ENCODE data around the gene C1orf185. TPM values are rescaled to one million over a fixed set of nuclear protein-coding genes. Genes with fewer than 3 reads are reported as not detected.

The C1orf185 gene
- total RNA-seq, result not detected
- long read RNA-seq, result 0 reads

DNA sequence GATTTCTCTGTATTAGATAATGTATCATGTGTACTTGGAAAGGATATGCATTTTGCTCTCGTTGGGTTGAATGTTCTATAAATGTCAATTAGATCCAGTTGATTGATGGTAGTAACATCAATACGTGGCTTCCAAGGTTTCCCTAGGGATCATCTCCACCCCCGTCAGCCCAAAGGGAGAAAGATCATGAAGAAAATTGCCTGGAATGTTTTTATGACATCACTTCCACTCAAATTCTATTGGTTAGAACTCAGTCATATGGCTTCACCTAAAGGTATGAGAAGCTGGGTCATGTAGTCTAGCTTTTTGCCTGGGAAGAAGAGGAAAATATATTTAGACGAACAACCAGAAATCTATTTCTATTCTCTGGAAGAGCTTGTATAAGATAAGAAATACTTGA lies at the start of gene C1orf185:
C1orf185 (plus strand) TSS at position 253 of the 400 bp plus-strand sequence; CDS start at position 259, 6 bp downstream.
- DNase-seq (ENCODE audit: low spot score), result no peak

DNA sequence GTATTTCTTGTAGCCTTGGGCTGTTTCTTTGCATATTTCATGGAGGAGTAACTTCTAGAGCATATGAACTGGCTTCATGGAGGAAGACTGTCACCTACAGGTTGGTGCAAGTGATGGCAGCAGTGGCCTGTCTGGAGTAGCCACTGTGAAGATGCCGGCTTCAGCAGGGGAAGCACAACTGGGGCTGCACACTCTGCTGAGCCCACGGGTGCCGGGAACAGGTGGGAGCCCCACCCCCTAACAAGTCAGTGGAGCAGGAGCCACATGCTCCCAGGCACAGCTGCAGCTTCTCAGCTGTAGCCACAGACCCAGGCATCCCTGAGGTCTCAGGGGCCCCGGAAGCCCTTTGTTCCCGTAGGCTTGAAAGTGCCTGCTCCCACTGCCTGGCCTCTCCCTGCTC lies 43.2 kb upstream of the C1orf185 start:
- DNase-seq (ENCODE audit: low spot score), result no peak
- intact Hi-C loops (cut with DNase I), result no loop called here

More for the DNA sequence above, at the start of gene C1orf185:
- intact Hi-C loops (cut with DNase I), result no loop called here

DNA sequence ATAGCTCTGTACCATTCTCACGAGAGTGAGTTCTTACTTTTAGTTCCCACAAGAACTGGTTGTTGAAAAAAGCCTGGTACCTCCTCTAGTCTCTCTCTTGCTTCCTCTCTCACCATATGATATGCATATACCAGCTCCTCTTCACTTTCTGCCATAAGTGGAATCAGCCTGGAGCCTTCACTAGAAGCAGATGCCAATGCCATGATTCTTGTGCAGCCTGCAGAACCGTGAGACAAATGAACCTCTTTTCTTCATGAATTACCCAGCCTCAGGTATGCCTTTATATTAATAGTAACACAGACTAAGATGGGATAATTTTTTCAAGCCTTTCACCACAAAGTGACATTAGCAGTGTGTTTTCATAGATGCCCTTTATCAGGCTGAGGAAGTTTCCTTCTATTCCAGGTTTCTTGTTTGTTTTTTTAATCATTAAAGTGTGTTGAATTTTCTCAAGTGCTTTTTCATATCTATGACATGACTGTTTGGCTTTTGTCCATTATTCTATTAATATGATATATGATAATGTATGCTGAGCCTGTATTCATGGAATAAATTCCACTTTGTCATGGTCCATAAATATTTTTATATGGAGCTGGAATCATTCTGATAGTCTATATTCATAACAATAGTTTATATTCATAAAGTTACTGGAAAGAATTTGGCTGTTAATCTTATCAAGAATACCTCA lies 40.7 kb upstream of the C1orf185 start:
- DNase-seq (ENCODE audit: low spot score), result no peak
- intact Hi-C loops (cut with DNase I), result no loop called here

DNA sequence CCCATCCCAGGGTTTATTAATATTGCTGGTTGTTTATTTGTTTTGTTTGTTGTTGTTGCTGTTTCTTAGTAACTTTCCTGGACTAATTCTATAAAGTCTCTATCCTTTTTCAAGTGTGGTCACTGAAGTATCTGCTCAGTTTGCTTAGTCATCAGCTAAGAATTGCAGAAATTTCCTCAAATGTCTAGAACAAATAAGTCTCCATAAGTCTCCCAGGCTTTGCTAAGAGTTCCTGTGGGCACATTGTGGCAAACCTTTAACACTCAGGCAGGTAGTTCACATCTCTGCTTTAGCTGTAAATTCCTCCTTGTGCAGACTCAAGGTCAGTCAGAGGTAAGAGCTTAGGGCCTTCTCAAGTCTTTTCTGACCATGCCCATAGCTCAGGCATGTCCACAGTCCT lies 38.9 kb upstream of the C1orf185 start:
- no peak for DNase-seq (ENCODE audit: low spot score)
- intact Hi-C loops (cut with DNase I), result no loop called here

DNA sequence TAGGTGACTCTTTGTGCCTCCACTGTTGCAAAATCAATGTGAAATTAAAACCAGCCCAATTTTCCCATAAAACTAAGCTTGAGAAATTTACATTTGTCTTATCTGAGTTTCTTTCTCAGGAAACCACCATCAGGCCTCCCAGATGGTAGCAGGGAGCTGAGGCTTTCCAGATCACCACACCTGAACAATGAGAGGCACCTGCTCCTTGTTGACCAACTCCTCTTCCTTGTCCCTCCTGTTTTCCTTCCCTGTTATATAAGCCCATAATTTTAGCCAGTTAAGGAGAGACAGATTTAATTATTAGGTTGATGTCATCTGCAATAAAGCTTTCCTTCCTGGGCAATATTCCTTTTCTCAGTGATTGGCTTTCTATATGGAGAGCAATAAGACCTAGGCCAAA lies 32.0 kb upstream of the C1orf185 start:
- no peak for DNase-seq (ENCODE audit: low spot score)
- intact Hi-C loops (cut with DNase I), result no loop called here

DNA sequence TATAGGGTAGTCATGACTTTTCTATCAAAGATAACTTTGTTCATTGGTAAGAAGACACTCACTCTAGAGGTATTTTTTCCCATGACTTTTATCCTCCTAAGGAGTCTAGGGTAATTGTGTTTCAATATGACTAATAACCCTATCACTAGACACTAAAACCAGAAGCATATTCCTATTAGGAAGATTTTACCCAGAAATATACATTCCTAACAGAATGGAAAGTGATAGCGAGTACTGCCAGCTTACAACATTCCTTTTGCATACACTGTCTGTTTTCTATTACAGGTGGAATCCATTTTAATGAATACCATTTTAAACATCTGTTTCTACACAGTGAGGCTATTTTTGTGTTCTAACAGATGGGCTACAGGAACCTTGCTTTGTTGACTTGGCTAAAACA lies 31.4 kb upstream of the C1orf185 start:
- intact Hi-C loops (cut with DNase I), result no loop called here
- no peak for DNase-seq (ENCODE audit: low spot score)

DNA sequence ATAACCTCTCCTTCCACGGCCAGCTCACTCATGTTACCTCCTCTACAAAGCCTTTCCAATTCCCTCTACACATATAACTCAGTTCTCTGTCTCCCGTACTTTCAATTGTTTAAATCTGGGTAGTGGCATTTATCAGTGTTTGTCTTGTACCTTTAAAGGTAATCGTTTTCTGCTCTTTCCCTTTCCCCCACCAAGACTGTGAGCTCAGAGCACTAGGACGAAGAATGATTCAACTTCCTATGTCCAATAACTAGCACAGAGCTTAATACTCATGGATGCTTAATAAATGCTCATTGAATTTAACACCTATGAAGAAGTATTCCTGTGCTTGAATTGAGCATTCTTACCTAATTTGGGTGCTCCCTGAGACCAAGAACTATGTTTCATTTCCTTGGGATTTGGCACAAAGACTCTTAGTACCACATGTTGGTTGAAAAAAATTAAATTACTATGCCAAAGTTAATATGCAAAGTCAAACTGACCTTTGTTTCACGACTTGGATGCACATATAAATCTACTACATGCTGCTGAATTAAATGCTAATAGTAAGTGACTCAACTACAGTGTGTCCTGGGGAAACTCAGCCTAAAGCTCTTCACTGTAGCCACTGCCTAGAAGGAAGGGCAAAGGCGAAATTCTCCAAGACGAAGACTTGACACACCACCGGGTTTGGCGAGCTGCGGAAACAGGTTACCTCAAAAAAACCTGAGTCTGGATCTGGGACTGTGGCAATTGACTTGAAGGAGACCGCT lies 30.6 kb upstream of the C1orf185 start:
- no peak for DNase-seq (ENCODE audit: low spot score)
- intact Hi-C loops (cut with DNase I), result no loop called here

DNA sequence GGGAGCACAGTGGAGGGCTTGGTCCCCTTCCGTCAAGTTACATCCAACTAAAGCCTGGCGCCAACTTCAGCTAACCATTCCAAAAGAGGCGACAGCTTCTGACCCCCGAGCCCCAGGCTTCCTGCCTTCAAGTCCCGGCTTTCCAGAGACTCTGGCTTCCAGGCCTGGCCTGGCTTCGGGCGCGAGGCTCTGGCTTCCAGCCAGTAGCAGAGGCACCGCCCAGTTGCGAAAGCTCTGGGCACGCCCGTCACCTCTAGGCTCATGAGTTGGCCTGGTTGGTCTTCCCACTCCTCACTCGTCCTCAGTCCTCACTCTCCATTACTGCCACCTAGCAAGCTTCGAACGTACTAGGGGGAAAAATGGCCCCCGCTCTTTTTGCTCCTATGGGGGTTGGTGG lies 30.0 kb upstream of the C1orf185 start:
- no peak for DNase-seq (ENCODE audit: low spot score)
- intact Hi-C loops (cut with DNase I), result no loop called here

DNA sequence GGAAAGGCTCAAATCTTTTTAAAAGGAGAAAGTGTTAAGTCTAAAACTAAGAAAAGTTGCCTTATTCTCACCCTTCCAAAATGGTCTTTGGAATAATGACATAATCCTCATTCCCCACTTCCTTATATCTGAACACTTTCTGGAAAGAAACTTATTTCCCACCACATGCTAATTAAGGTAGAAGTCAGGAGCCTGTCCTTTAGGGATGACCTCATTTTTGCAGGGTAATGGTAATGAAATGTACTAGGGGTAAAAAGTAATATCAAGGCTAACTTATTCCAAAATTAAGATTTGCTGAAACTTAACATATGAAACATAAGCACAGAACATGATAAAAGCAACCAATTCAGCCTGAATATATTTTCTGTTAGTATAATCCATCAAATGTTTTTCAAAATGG lies 29.4 kb upstream of the C1orf185 start:
- intact Hi-C loops (cut with DNase I), result no loop called here
- no peak for DNase-seq (ENCODE audit: low spot score)

DNA sequence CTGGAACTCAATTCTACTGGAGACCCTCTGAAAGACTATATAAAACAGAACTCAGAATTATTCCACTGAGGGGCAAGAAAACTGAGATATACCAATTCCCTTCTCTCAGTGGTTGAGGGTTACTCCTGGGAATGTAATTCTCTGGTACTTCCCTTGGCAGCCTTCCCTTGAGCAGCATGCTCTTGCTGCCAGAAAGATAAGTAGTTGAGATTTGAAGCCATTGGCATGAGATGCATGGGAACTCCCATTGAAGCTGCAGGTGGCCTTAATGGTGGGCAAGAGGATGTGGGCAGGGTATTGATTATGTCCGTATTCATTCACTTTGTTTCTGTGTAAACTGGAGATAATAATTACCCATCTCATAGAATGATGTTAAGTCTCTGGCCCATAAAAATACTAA lies 28.6 kb upstream of the C1orf185 start:
- intact Hi-C loops (cut with DNase I), result no loop called here
- no peak for DNase-seq (ENCODE audit: low spot score)

DNA sequence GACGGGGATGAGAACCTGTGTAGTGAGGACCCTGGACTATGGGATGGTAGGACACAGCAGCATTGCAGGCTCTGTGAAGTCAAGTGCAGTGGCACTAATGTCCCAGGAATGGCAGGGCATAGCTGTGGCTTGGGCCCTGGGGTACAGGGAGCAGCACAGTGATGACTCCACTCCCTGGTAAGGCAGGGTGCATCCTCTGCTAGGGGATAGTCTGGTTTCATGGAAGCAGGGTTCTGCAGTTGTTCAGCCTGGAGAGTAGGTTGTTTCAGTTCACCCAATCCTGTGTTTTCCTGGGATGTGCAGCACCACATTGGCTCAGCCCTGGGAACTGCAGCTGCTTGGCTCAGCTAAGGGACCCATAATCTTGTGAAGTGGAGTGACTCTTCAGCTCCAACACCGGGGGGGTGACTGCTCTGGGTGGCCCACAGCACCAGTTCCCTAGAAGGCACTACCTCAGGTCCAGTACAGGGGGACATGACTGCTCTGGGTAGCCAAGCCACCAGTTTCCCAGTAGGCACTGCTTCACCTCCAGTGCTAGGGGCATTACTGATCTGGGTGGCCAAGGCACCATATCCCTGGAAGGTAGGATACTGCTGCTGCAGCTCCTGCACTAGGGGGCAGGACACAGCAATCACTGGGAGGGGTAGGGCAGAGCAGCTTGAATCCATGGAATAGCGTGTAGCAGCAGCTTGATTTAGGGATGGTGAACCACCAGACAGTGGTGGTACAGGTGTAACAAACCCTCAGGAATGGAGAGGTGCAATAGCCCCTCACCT lies 15.3 kb upstream of the C1orf185 start:
- intact Hi-C loops (cut with DNase I), result no loop called here

DNA sequence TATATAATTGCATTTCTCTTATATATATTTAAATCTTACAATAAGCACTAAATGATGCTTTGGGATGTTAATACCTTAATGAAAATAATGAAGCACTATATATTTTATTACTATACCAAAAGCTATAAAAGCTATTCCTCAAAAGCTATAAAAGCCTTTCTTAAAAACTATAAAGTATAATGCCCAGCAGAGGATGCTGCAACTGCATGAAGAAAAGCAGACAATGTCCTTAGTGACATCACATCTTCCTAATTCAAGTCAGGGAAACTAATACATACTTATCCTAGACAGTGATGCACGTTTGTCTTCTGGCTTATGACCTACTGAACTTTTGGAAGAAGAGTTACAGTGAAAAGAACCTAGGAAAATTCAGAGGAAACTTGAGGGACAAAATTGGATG lies 13.6 kb upstream of the C1orf185 start:
- DNase-seq (ENCODE audit: low spot score), result no peak
- intact Hi-C loops (cut with DNase I), result no loop called here

More for the DNA sequence above, 15.3 kb upstream of the C1orf185 start:
- no peak for DNase-seq (ENCODE audit: low spot score)

DNA sequence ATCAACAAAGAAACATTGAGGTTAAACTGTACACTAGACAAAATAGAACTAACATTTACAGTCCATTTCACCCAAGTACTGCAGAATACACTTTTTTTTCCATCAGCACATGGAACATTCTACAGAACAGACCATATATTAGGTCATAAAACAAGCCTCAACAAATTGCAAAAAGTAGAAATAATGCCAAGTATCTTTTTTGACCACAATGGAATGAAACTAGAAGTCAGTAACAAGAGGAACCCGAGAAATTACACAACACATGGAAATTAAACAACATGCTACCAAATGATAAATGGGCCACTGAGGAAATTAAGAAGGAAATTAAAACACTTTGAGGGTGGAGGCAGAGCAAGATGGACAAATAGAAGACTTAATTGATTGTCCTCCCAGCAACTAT lies 8.4 kb upstream of the C1orf185 start:
- intact Hi-C loops (cut with DNase I), result no loop called here
- no peak for DNase-seq (ENCODE audit: low spot score)

DNA sequence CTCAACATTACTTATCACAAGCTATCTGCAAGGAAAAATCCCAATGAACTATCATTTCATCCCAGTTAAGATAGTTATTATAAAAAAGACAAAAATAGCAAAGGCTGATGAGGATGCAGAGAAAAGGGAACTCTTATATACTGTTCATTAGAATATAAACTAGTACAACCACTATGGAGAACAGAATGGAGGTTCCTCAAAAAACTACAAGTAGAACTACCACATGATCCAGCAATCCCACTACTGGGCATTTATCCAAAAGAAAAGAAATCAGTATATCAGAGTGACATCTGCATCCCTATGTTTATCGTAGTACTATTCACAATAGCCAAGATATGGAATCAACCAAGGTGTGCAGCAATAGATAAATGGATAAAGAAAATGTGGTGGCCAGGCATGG lies 4.9 kb upstream of the C1orf185 start:
- DNase-seq (ENCODE audit: low spot score), result no peak
- intact Hi-C loops (cut with DNase I), result no loop called here

DNA sequence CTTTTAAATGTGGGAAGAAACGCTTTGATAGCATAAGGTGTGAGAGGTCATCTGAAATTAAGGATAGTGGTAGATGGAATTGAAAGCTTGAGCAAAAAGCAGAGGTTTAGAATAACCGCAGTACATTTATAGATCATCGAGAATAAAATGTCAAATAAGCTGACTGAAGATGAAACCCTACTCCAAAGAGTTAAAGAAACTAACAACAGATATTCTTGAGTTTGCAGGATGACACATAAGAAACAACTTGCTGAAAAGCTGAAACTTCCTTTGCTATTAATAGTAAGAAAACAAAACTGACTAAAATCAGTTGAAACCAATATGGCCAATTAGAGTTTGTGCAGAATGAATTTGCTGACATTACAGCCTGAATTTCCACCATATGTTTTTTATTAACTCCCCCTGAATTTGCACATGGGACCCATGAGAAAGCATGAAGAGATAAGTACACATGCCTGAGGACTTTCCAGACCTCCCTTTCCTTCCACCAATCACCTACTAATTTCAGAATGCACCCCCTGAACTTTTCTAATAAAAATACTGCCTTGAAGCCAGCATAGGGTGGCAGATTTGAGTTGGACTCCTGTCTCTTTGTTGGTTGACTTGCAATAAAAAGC lies 1.7 kb upstream of the C1orf185 start:
- intact Hi-C loops (cut with DNase I), result no loop called here

DNA sequence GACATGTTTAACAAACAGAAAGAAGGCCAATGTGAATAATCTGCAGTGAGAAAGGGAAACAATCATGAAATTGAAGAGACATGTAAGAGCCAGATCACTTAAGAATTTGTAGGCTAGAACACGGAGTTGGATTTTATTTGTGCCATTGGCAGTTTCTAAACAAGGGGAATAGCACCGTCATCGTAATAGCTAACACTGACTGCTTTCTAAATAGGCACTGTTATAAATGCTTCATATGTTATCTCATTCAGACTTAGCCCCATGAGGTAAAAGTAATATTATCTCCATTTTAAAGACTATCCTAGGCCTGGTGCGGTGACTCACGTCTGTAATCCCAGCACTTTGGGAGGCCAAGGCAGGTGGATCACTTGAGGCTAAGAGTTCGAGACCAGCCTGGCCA lies 12.1 kb downstream of the C1orf185 start:
- intact Hi-C loops (cut with DNase I), result no loop called here
- DNase-seq (ENCODE audit: low spot score), result no peak

More for the DNA sequence above, 1.7 kb upstream of the C1orf185 start:
- no peak for DNase-seq (ENCODE audit: low spot score)

DNA sequence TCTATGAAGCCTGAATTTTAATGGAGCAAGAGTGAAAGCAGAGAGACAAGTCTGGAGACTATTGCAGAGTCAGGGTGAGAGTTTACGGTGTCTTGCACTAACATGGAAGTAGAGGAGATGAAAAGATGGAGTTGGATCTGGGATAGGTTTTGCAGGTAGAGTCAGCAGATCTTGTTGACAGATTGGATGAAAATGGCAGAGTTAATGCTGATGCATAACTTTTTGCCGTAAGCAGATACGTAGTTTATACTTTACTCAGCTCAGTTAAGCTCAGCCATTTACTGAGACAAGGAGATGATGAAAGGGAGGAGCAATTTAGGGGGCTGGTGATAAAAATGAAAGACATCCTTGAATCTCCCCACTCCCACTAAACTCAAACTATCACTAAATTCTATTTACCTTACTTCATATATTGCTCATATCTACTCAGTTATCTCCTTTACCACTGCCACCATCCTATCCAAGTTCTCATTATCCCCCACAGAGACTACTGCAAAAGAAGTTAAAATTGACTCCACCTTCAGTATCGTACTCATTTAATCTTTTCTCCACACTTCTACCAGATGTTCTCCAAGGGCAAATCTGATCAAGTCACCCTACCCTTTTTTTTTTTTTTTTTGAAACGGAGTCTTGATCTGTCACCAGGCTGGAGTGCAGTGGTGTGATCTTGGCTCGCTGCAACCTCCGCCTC lies 13.8 kb downstream of the C1orf185 start:
- no peak for DNase-seq (ENCODE audit: low spot score)

DNA sequence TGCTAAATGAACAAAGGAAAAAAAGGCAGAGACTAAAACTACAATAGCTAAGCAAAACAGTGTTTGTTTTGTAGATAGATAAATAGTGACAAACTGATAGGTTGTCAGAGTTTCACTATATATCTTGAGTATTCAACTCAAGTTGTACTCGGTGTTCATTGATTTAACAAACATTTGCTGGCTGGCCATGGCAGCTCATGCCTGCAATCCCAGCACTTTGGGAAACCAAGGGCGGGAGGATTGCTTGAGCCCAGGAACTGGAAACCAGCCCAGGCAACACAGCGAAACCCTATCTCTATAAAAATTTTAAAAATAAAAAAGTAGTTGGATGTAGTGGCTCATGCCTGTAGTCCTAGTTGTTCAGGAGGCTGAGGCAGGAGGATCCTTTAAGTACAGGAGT lies 17.3 kb downstream of the C1orf185 start:
- intact Hi-C loops (cut with DNase I), result no loop called here
- no peak for DNase-seq (ENCODE audit: low spot score)

More for the DNA sequence above, 13.8 kb downstream of the C1orf185 start:
- intact Hi-C loops (cut with DNase I), result no loop called here

DNA sequence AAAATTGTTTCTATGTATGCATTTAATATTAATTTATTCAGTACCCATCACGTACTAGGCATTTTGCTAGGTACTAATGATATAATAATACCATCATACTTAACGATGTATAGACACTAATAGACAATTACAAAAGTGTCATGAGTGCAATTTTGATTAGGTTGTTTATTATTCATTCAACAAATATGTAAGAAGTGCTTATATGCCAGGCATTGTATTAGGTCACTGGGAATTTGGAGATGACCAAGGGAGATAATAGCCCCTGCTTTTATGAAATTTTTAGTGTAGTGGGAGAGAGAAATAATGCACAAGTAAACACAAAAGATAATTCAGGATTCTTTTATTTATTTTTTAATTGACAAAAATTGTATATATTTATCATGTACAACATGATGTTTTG lies 18.6 kb downstream of the C1orf185 start:
- no peak for DNase-seq (ENCODE audit: low spot score)
- intact Hi-C loops (cut with DNase I), result no loop called here

All from cardiac septum (tissue), 1 donor.